ENCODE data around the gene CLEC11A. TPM values are rescaled to one million over a fixed set of nuclear protein-coding genes. Genes with fewer than 3 reads are reported as not detected.
A peak's percentile ranks its signal among the peaks of the same experiment; 100 is the strongest.

CLEC11A gene
- polyA plus RNA-seq, 4 donors, result 1.4 to 11.4 (median 4.7) TPM; not detected in 1

GRCh38 chr19:50723735-50724521, 764 bp downstream of the CLEC11A start:
- 5 to 10% (median 8%) methylated on average over 30 to 31 of the region's 31 CpGs for WGBS, 3 donors
- peaks cover 0 to 5% (median 2%) of the 10 kb centered on the region in 3 donors for H3K4me1 ChIP-seq (ENCODE audit: control insufficient read depth in 3 of 3, insufficient read depth in 2 of 3, low read depth in 1 of 3, low read length in 2 of 3)
- H3K9me3 ChIP-seq (ENCODE audit: control insufficient read depth in 2 of 2, insufficient read depth in 1 of 2, low read depth in 1 of 2, low read length in 1 of 2), result no peaks in the 10 kb centered on the region
- H3K27me3 ChIP-seq (ENCODE audit: control insufficient read depth in 3 of 3, insufficient read depth in 3 of 3, low read length in 3 of 3), result peaks cover 13 to 50% (median 16%) of the 10 kb centered on the region in 3 donors
- peak overlapping the region in 2 of 3 donors; percentile 33 to 80 for H3K27ac ChIP-seq (ENCODE audit: low read depth in 1 of 3, low read length in 2 of 3)
- peak overlapping the region in 2 of 3 donors; percentile 41 to 53 for H3K4me3 ChIP-seq (ENCODE audit: low read depth in 1 of 3, low read length in 3 of 3)
- no peaks in the 10 kb centered on the region for H3K36me3 ChIP-seq (ENCODE audit: control insufficient read depth in 3 of 3, insufficient read depth in 2 of 3, low read depth in 1 of 3, low read length in 3 of 3)
- FAIRE-seq, result no peak
- DNase-seq, result no peak

- peak overlapping the region in 2 of 3 donors; percentile 55 to 60 for H3K27ac ChIP-seq (ENCODE audit: low read depth in 1 of 3, low read length in 2 of 3)
- FAIRE-seq, result no peak
- no peaks in the 10 kb centered on the region for H3K9me3 ChIP-seq (ENCODE audit: control insufficient read depth in 2 of 2, insufficient read depth in 1 of 2, low read depth in 1 of 2, low read length in 1 of 2)
- H3K4me3 ChIP-seq (ENCODE audit: low read depth in 1 of 3, low read length in 3 of 3), result peak overlapping the region; percentile 32 to 53 (median 41)
- DNase-seq, result peak; percentile 85 to 99
- peaks cover 13 to 49% (median 16%) of the 10 kb centered on the region in 3 donors for H3K27me3 ChIP-seq (ENCODE audit: control insufficient read depth in 3 of 3, insufficient read depth in 3 of 3, low read length in 3 of 3)
- WGBS, 3 donors, result 1 to 4% (median 2%) methylated on average over 31 to 65 of the region's 65 CpGs
- no peaks in the 10 kb centered on the region for H3K36me3 ChIP-seq (ENCODE audit: control insufficient read depth in 3 of 3, insufficient read depth in 2 of 3, low read depth in 1 of 3, low read length in 3 of 3)
- peaks cover 0 to 5% (median 2%) of the 10 kb centered on the region in 3 donors for H3K4me1 ChIP-seq (ENCODE audit: control insufficient read depth in 3 of 3, insufficient read depth in 2 of 3, low read depth in 1 of 3, low read length in 2 of 3)
Observed at GRCh38 chr19:50724522-50725217, 1.5 kb downstream of the CLEC11A start.

- no peaks in the 10 kb centered on the region for H3K36me3 ChIP-seq (ENCODE audit: control insufficient read depth in 3 of 3, insufficient read depth in 2 of 3, low read depth in 1 of 3, low read length in 3 of 3)
- H3K4me3 ChIP-seq (ENCODE audit: low read depth in 1 of 3, low read length in 3 of 3), result peak overlapping the region; percentile 32 to 53 (median 41)
- H3K27ac ChIP-seq (ENCODE audit: low read depth in 1 of 3, low read length in 2 of 3), result peak overlapping the region in 2 of 3 donors; percentile 48 to 55
- FAIRE-seq, result no peak
- no peak for DNase-seq
- peaks cover 12 to 44% (median 13%) of the 10 kb centered on the region in 3 donors for H3K27me3 ChIP-seq (ENCODE audit: control insufficient read depth in 3 of 3, insufficient read depth in 3 of 3, low read length in 3 of 3)
- no peaks in the 10 kb centered on the region for H3K9me3 ChIP-seq (ENCODE audit: control insufficient read depth in 2 of 2, insufficient read depth in 1 of 2, low read depth in 1 of 2, low read length in 1 of 2)
- peaks cover 0 to 5% (median 2%) of the 10 kb centered on the region in 3 donors for H3K4me1 ChIP-seq (ENCODE audit: control insufficient read depth in 3 of 3, insufficient read depth in 2 of 3, low read depth in 1 of 3, low read length in 2 of 3)
- 5 to 10% (median 7%) methylated on average over 37 to 52 of the region's 52 CpGs for WGBS, 3 donors
Observed at GRCh38 chr19:50725218-50725910, 2.2 kb downstream of the CLEC11A start.

DNA sequence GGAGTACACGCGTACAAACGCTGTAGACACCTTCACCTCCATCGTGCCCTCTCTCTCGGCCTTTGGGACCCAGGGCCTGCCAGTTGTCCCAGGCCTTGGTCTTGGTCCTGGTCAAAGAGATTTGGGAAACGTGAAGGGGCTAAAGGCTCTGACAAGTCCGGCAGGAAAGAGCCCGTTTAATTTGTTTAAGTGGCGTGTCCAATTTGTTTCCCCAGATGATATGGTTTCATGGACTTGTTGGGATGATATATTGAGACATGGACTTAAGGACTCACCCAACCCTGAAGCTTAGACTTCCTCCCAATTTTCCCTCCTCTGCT, 2.7 kb downstream of the CLEC11A start:
- FAIRE-seq (no peak), DNase-seq (no peak)
- Histone ChIP-seq H3K4me3 (ENCODE audit: low read depth in 1 of 3, low read length in 3 of 3) (peak overlapping the region in 1 of 3 donors; percentile 53), H3K36me3 (ENCODE audit: control insufficient read depth in 3 of 3, insufficient read depth in 2 of 3, low read depth in 1 of 3, low read length in 3 of 3) (no peaks in the 10 kb centered on the region), H3K9me3 (ENCODE audit: control insufficient read depth in 2 of 2, insufficient read depth in 1 of 2, low read depth in 1 of 2, low read length in 1 of 2) (no peaks in the 10 kb centered on the region), H3K27me3 (ENCODE audit: control insufficient read depth in 3 of 3, insufficient read depth in 3 of 3, low read length in 3 of 3) (peaks cover 12 to 41% (median 13%) of the 10 kb centered on the region in 3 donors), H3K4me1 (ENCODE audit: control insufficient read depth in 3 of 3, insufficient read depth in 2 of 3, low read depth in 1 of 3, low read length in 2 of 3) (peaks cover 0 to 5% (median 2%) of the 10 kb centered on the region in 3 donors), H3K27ac (ENCODE audit: low read depth in 1 of 3, low read length in 2 of 3) (no peak overlapping the region)
- WGBS, 3 donors, result 78 to 82% (median 79%) methylated on average over 9 of the region's 9 CpGs

GRCh38 chr19:50728084-50728737, 5.0 kb downstream of the CLEC11A start:
- H3K27me3 ChIP-seq (ENCODE audit: control insufficient read depth in 3 of 3, insufficient read depth in 3 of 3, low read length in 3 of 3), result peaks cover 10 to 21% (median 13%) of the 10 kb centered on the region in 3 donors
- WGBS, 3 donors, result 17 to 33% (median 29%) methylated on average over 34 to 39 of the region's 39 CpGs

DNA sequence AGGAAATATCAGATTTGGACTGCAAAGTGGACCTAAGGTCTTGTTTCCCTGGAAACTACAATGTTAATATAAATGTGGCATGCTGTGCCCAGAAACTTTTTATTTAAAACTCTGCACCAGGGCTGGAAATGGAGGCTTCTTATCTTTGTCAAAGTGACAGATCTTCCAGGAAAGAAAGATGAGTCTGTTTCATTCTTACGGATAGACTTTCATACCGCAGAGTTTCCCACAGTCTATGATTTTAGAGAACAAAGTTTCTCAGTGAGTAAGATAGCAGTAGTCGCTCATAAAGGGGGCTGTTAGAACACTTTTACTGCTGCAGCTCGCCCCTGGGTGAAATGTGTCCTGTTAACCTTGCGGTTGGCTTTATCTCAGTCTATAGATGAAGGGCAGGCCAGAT, 6.7 kb downstream of the CLEC11A start:
- peaks cover 8 to 13% (median 8%) of the 10 kb centered on the region in 3 donors for H3K27me3 ChIP-seq (ENCODE audit: control insufficient read depth in 3 of 3, insufficient read depth in 3 of 3, low read length in 3 of 3)
- H3K27ac ChIP-seq (ENCODE audit: low read depth in 1 of 3, low read length in 2 of 3), result no peak overlapping the region
- peaks cover 0 to 5% (median 2%) of the 10 kb centered on the region in 3 donors for H3K4me1 ChIP-seq (ENCODE audit: control insufficient read depth in 3 of 3, insufficient read depth in 2 of 3, low read depth in 1 of 3, low read length in 2 of 3)
- DNase-seq, result no peak
- no peak overlapping the region for H3K4me3 ChIP-seq (ENCODE audit: low read depth in 1 of 3, low read length in 3 of 3)
- 62 to 69% (median 68%) methylated on average over 5 of the region's 5 CpGs for WGBS, 3 donors
- H3K36me3 ChIP-seq (ENCODE audit: control insufficient read depth in 3 of 3, insufficient read depth in 2 of 3, low read depth in 1 of 3, low read length in 3 of 3), result no peaks in the 10 kb centered on the region
- no peaks in the 10 kb centered on the region for H3K9me3 ChIP-seq (ENCODE audit: control insufficient read depth in 2 of 2, insufficient read depth in 1 of 2, low read depth in 1 of 2, low read length in 1 of 2)
- FAIRE-seq, result no peak

More at GRCh38 chr19:50728084-50728737, 5.0 kb downstream of the CLEC11A start:
- Histone ChIP-seq H3K9me3 (ENCODE audit: control insufficient read depth in 2 of 2, insufficient read depth in 1 of 2, low read depth in 1 of 2, low read length in 1 of 2) (no peaks in the 10 kb centered on the region), H3K36me3 (ENCODE audit: control insufficient read depth in 3 of 3, insufficient read depth in 2 of 3, low read depth in 1 of 3, low read length in 3 of 3) (no peaks in the 10 kb centered on the region), H3K27ac (ENCODE audit: low read depth in 1 of 3, low read length in 2 of 3) (no peak overlapping the region), H3K4me3 (ENCODE audit: low read depth in 1 of 3, low read length in 3 of 3) (no peak overlapping the region), H3K4me1 (ENCODE audit: control insufficient read depth in 3 of 3, insufficient read depth in 2 of 3, low read depth in 1 of 3, low read length in 2 of 3) (peaks cover 0 to 5% (median 2%) of the 10 kb centered on the region in 3 donors)
- no peak for FAIRE-seq
- DNase-seq, result peak in 1 of 2 donors; percentile 47

DNA sequence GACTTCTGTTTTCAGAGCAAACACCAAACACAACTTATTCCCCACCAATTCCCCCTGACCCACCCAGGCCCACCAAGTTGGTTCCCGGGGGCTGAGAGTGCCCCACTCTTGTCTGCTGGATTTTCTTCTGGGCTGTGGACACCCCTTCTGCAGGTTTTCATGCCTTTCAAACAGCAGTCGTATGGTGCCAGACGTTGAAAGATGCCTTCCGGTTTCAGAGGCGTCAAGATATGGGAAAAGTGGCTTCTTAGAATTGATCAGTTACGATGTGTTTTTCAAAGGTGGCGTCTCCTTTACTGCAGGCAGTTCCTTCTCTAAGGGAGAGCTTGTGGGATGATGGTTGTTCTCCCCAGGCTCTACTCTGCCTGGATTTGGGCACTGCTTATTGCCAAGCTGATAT, 12.7 kb downstream of the CLEC11A start:
- Histone ChIP-seq H3K9me3 (ENCODE audit: control insufficient read depth in 2 of 2, insufficient read depth in 1 of 2, low read depth in 1 of 2, low read length in 1 of 2) (no peaks in the 10 kb centered on the region), H3K27me3 (ENCODE audit: control insufficient read depth in 3 of 3, insufficient read depth in 3 of 3, low read length in 3 of 3) (peaks cover 0 to 8% (median 7%) of the 10 kb centered on the region in 3 donors), H3K4me3 (ENCODE audit: low read depth in 1 of 3, low read length in 3 of 3) (no peak overlapping the region), H3K36me3 (ENCODE audit: control insufficient read depth in 3 of 3, insufficient read depth in 2 of 3, low read depth in 1 of 3, low read length in 3 of 3) (no peaks in the 10 kb centered on the region), H3K4me1 (ENCODE audit: control insufficient read depth in 3 of 3, insufficient read depth in 2 of 3, low read depth in 1 of 3, low read length in 2 of 3) (no peaks in the 10 kb centered on the region), H3K27ac (ENCODE audit: low read depth in 1 of 3, low read length in 2 of 3) (no peak overlapping the region)
- 47 to 53% (median 49%) methylated on average over 7 of the region's 7 CpGs for WGBS, 3 donors
- DNase-seq (no peak), FAIRE-seq (no peak)

DNA sequence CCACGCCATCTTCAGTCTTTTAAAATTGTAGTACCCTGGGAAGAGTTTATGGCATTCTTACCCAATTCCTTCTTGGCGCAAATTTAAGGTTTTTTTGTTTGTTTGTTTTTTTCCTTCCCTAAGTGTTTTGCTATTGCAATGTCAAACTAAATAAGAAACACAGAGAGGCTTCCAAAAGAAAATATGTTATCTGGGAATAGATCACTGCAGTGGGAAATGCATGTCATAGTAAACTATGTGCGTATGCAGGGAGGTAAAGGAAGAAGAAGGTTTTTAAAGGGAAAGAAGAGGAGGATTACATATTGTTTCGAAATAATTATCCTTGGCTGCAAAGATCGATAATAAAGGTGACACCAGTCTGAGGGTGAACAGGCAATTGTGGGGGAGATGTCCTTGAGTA, 13.2 kb downstream of the CLEC11A start:
- H3K9me3 ChIP-seq (ENCODE audit: control insufficient read depth in 2 of 2, insufficient read depth in 1 of 2, low read depth in 1 of 2, low read length in 1 of 2), result no peaks in the 10 kb centered on the region
- WGBS, 3 donors, result 67 to 70% (median 69%) methylated on average over 5 of the region's 5 CpGs
- peaks cover 0 to 4% (median 2%) of the 10 kb centered on the region in 3 donors for H3K4me1 ChIP-seq (ENCODE audit: control insufficient read depth in 3 of 3, insufficient read depth in 2 of 3, low read depth in 1 of 3, low read length in 2 of 3)
- H3K27ac ChIP-seq (ENCODE audit: low read depth in 1 of 3, low read length in 2 of 3), result no peak overlapping the region
- FAIRE-seq, result no peak
- H3K36me3 ChIP-seq (ENCODE audit: control insufficient read depth in 3 of 3, insufficient read depth in 2 of 3, low read depth in 1 of 3, low read length in 3 of 3), result no peaks in the 10 kb centered on the region
- H3K4me3 ChIP-seq (ENCODE audit: low read depth in 1 of 3, low read length in 3 of 3), result no peak overlapping the region
- peaks cover 0 to 8% (median 7%) of the 10 kb centered on the region in 3 donors for H3K27me3 ChIP-seq (ENCODE audit: control insufficient read depth in 3 of 3, insufficient read depth in 3 of 3, low read length in 3 of 3)
- no peak for DNase-seq
